OCI-LY3 (cell line): ENCODE data around the gene MYOCD.

Source experiments
- EZH2phosphoT487 ChIP-seq: fragments of 200-600 bp; shearing (Covaris generic); IDR thresholded peaks from 2 replicates; pipeline ENCODE4 v1.6.1; 2018; ENCODE audit warnings: antibody characterized with exemption, mixed run types, low read depth
- TF ChIP-seq, protein P1 (sequence below): fragments of 200-600, 300-600 bp; sonication (generic); IDR thresholded peaks from 2 replicates; pipeline ENCODE4 v1.5.1; 2014; ENCODE audit warnings: antibody characterized with exemption, low read length, low read depth

DNA sequence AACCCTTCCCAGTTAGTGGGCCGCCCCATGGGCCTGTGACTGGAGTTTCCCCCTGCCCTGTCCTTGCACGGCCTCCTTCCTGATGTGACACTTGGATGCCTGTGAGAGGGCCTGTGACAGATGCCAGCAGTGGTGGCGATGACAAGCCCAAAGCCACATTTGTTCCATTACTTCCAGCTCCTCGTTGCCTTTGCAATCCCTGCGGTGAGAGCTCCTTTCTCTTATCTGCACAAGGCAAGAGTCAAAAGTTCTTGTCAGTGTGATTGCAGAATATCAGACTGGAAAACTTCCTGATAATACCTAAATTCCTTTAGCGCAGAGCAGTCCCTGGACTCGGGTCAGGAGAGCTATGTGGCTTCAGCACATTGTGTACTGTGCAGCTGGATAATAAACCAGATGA is 69.2 kb downstream of the MYOCD start:
- TF ChIP-seq, protein P1, sequence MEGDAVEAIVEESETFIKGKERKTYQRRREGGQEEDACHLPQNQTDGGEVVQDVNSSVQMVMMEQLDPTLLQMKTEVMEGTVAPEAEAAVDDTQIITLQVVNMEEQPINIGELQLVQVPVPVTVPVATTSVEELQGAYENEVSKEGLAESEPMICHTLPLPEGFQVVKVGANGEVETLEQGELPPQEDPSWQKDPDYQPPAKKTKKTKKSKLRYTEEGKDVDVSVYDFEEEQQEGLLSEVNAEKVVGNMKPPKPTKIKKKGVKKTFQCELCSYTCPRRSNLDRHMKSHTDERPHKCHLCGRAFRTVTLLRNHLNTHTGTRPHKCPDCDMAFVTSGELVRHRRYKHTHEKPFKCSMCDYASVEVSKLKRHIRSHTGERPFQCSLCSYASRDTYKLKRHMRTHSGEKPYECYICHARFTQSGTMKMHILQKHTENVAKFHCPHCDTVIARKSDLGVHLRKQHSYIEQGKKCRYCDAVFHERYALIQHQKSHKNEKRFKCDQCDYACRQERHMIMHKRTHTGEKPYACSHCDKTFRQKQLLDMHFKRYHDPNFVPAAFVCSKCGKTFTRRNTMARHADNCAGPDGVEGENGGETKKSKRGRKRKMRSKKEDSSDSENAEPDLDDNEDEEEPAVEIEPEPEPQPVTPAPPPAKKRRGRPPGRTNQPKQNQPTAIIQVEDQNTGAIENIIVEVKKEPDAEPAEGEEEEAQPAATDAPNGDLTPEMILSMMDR: no peak
- no peak for TF ChIP-seq EZH2phosphoT487
